Lung (tissue), 12 donors: Measurements from ENCODE around the gene ABL2. TPM values are rescaled to one million over a fixed set of nuclear protein-coding genes. Genes with fewer than 3 reads are reported as not detected.
"Not testable (repeated sequence)": the region's sequence is repeated elsewhere in the genome, so short reads cannot be mapped to it uniquely, and the experiment has no call there.

Experiments
- ATAC-seq: fragments of 200-7000 bp; cut with Tn5 transposase; one replicate; pipeline ENCODE4 v1.9.1; 2020; ENCODE audit warnings: moderate number of reproducible peaks; ENCODE audit not compliant: insufficient read depth, low FRiP score
- DNase-seq, 3 donors: peaks; one replicate each; pipeline ENCODE4 v3.0.0-alpha.2; 2013 to 2017
- H3K27ac ChIP-seq, 2 donors: one replicate each; pipeline ENCODE4 v1.5.1; 2013; ENCODE audit warnings: mild to moderate bottlenecking in 2 of 2, moderate library complexity in 2 of 2, control low read depth in 1 of 2, inconsistent platforms in 1 of 2, low read depth in 1 of 2, low read length in 1 of 2
- H3K27me3 ChIP-seq, 3 donors: one replicate each; pipeline ENCODE4 v1.5.1; 2013; ENCODE audit warnings: low read length in 2 of 3; ENCODE audit not compliant: control insufficient read depth in 3 of 3, insufficient read depth in 3 of 3
- H3K36me3 ChIP-seq, 4 donors: one replicate each; pipeline ENCODE4 v1.5.1; 2013; ENCODE audit warnings: low read length in 4 of 4, mild to moderate bottlenecking in 1 of 4, moderate library complexity in 1 of 4; ENCODE audit not compliant: control insufficient read depth in 4 of 4, insufficient read depth in 4 of 4
- H3K4me1 ChIP-seq, 5 donors: one replicate each; pipeline ENCODE4 v1.5.1; 2013; ENCODE audit warnings: low read length in 5 of 5, mild to moderate bottlenecking in 2 of 5, moderate library complexity in 1 of 5; ENCODE audit not compliant: control insufficient read depth in 5 of 5, insufficient read depth in 5 of 5
- H3K4me3 ChIP-seq: one replicate; pipeline ENCODE4 v1.5.1; 2013; ENCODE audit warnings: mild to moderate bottlenecking, control low read depth, moderate library complexity
- H3K9ac ChIP-seq, 2 donors: one replicate each; pipeline ENCODE4 v1.5.1; 2013; ENCODE audit warnings: low read length in 2 of 2, control low read depth in 1 of 2; ENCODE audit not compliant: insufficient read depth in 1 of 2
- H3K9me3 ChIP-seq, 4 donors: one replicate each; pipeline ENCODE4 v1.5.1; 2013; ENCODE audit warnings: low read length in 3 of 4, mild to moderate bottlenecking in 1 of 4, moderate library complexity in 1 of 4; ENCODE audit not compliant: control insufficient read depth in 4 of 4, insufficient read depth in 3 of 4
- WGBS, 2 donors: extraction: QIAGEN DNeasy Blood & Tissue Kit; methylation state at CpG; one replicate each; pipeline ENCODE4 v1.1.7; 2013; 5-methylcytosine and 5-hydroxymethylcytosine counted together
- polyA plus RNA-seq, 2 donors: library from polyadenylated mRNA; stranded (reverse); fragments of 200-250 nt; gene quantifications; one replicate each; pipeline ENCODE4 v1.2.1, GENCODE V29; 2013
- total RNA-seq, 2 donors: library from RNA; depleted of rRNA in 1 of 2; stranded (reverse); fragments of >200 nt in 1 of 2; gene quantifications; one replicate each; pipeline ENCODE4 v1.2.1, GENCODE V29; 2014 to 2021
- TF ChIP-seq, protein P1 (sequence below): IDR thresholded peaks from 2 replicates; pipeline ENCODE4 v1.5.1; 2012; ENCODE audit warnings: mild to moderate bottlenecking; ENCODE audit errors: control extremely low read depth, extremely low read depth
- donor health status: control.
- donor health status: control.
- donor health status: Bipolar disorder and iron deficiency.
- donor health status: healthy.
- donor health status: DM: yes; HTN: yes; CAD: no.

The ABL2 gene
- total and polyA plus RNA-seq, 4 donors, result 3.3 to 27.8 (median 16.4) TPM

DNA sequence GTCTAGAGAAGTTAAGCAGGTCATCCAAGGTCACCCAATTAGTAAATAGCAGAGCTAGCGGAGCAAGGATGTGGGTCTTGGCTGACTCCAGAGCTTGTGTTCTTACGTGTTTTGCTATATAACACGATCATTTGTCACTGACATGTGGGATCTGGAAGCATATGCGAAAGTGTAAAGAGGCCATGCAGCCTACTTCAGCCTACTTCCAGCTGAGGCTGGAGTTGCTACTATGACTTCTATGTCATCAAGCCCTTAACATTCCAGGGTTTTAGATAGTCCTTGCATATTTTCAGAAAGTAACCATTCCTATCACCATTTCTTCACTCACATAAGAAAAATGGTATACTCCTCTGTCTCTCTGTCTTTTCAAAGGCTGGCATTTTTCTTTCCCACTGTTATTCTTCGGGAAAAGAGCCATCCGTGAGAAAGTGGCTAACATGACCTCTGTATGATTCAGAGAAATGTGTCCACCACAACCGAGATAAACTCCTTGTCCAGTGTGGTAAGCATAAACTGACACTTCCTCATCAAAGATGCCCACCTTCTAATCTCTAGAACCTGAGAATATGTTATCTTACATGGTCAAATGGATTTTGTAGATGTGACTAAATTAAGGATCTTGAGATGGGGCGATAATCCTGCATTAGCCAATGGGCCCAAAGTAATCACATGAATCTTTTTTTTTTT lies 24.0 kb upstream of the ABL2 start:
- TF ChIP-seq, protein P1, sequence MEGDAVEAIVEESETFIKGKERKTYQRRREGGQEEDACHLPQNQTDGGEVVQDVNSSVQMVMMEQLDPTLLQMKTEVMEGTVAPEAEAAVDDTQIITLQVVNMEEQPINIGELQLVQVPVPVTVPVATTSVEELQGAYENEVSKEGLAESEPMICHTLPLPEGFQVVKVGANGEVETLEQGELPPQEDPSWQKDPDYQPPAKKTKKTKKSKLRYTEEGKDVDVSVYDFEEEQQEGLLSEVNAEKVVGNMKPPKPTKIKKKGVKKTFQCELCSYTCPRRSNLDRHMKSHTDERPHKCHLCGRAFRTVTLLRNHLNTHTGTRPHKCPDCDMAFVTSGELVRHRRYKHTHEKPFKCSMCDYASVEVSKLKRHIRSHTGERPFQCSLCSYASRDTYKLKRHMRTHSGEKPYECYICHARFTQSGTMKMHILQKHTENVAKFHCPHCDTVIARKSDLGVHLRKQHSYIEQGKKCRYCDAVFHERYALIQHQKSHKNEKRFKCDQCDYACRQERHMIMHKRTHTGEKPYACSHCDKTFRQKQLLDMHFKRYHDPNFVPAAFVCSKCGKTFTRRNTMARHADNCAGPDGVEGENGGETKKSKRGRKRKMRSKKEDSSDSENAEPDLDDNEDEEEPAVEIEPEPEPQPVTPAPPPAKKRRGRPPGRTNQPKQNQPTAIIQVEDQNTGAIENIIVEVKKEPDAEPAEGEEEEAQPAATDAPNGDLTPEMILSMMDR, result no peak
- H3K9ac ChIP-seq, result peak overlapping the region in 1 of 2 donors; percentile 0
- no peaks in the 10 kb centered on the region for H3K9me3 ChIP-seq
- DNase-seq (peak in 1 of 3 donors; percentile 9), ATAC-seq (no peak)
- 67 to 83% methylated on average over 8 of the region's 8 CpGs for WGBS, 2 donors
- no peaks in the 10 kb centered on the region for H3K36me3 ChIP-seq
- no peaks in the 10 kb centered on the region for H3K27me3 ChIP-seq
- H3K27ac ChIP-seq, result no peak overlapping the region
- no peaks in the 10 kb centered on the region for H3K4me1 ChIP-seq
- no peak overlapping the region for H3K4me3 ChIP-seq

DNA sequence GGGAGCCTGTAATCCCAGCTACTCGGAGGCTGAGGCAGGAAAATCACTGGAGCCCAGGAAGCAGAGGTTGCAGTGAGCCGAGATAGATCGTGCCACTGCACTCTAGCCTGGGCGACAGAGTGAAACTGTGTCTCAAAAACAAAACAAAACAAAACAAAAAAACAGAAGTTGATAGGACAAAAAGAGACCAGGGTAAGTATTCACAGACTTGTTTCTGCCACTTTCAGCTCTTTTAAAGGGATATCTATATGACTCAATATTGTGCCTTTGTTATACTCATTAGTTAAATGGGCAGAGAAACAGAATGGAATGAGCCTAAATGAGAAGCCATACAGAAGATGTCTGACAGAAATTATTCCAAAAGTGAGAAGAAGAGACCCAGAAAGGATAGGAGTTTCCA lies 23.1 kb upstream of the ABL2 start:
- Histone ChIP-seq H3K27ac (no peak overlapping the region), H3K4me1 (no peaks in the 10 kb centered on the region), H3K36me3 (no peaks in the 10 kb centered on the region), H3K27me3 (no peaks in the 10 kb centered on the region), H3K4me3 (no peak overlapping the region), H3K9me3 (no peaks in the 10 kb centered on the region), H3K9ac (no peak overlapping the region)
- no peak for ATAC-seq
- 70 to 93% methylated on average over 3 to 4 of the region's 4 CpGs for WGBS, 2 donors
- TF ChIP-seq, protein P1, result no peak
- DNase-seq, result no peak

DNA sequence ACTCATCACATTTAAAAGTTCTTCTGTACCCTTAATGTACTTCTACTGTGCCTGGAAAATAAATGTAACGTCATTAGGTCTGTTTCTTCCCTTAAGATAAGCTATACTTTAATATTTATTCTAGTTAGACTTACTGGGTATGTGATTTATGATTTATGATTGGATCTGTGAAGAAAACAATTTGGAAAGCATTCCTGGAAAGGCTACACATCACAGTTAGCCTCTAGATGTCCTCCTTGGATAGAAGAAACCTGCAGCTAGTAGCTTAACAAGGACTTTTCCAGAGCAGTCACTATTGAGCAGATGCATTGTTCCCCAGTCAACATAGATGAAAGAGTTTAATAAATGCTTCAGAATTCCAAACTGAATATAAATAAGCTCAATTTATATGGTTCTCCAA lies 22.2 kb upstream of the ABL2 start:
- no peaks in the 10 kb centered on the region for H3K36me3 ChIP-seq
- ATAC-seq (no peak), DNase-seq (peak in 2 of 3 donors; percentile 46 to 57)
- 0 to 78% methylated on average over 1 of the region's 1 CpG for WGBS, 2 donors
- H3K9me3 ChIP-seq, result no peaks in the 10 kb centered on the region
- H3K4me1 ChIP-seq, result no peaks in the 10 kb centered on the region
- no peak overlapping the region for H3K27ac ChIP-seq
- TF ChIP-seq, protein P1, result peak; percentile 28
- H3K27me3 ChIP-seq, result no peaks in the 10 kb centered on the region
- H3K9ac ChIP-seq, result no peak overlapping the region
- H3K4me3 ChIP-seq, result no peak overlapping the region

DNA sequence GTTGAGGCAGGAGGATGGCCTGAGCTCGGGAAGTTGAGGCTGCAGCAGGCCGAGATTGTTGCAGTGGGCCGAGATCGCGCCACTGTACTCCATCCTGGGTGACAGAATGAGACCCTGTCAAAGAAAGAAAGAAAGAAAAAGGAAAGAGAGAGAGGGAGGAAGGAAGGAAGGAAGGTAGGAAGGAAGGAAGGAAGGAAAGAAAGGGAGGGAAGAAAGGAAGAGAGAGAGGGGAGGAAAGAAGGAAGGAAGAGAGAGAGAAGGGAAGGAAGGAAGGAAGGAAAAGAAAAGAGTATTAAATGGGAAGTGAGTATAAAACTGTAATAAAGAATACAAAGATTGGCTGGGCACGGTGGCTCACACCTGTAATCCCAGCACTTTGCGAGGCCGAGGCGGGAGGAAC lies 18.4 kb upstream of the ABL2 start:
- H3K36me3 ChIP-seq, result no peaks in the 10 kb centered on the region
- H3K27ac ChIP-seq, result no peak overlapping the region
- TF ChIP-seq, protein P1, result no peak
- H3K27me3 ChIP-seq, result no peaks in the 10 kb centered on the region
- H3K4me1 ChIP-seq, result no peaks in the 10 kb centered on the region
- no peaks in the 10 kb centered on the region for H3K9me3 ChIP-seq
- 81 to 94% methylated on average over 9 of the region's 9 CpGs for WGBS, 2 donors
- DNase-seq (no peak), ATAC-seq (no peak)
- no peak overlapping the region for H3K4me3 ChIP-seq
- no peak overlapping the region for H3K9ac ChIP-seq

DNA sequence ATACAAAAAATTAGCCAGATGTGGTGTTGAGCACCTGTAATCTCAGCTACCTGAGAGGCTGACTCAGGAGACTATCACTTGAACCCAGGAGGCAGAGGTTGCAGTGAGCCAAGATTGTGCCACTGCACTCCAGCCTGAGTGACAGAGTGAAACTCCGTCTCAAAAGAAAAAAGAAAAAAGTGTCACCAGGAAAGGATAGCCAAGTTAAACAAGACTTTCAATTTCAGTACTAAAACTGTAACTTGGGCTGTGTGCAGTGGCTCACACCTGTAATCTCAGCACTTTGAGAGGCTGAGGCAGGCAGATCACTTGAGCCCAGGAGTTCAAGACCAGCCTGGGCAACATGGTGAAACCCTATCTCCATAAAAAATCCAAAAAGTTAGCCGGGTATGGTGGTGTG lies 15.9 kb upstream of the ABL2 start:
- not testable (repeated sequence) for H3K9ac ChIP-seq, H3K27ac ChIP-seq, DNase-seq, H3K9me3 ChIP-seq, H3K4me1 ChIP-seq, H3K4me3 ChIP-seq, H3K27me3 ChIP-seq, H3K36me3 ChIP-seq, ATAC-seq
- WGBS, 2 donors, result 70 to 89% methylated on average over 2 of the region's 2 CpGs
